ENCODE data around the gene SLC6A16.
"Not testable (repeated sequence)": the region's sequence is repeated elsewhere in the genome, so short reads cannot be mapped to it uniquely, and the experiment has no call there.

The SLC6A16 gene

DNA sequence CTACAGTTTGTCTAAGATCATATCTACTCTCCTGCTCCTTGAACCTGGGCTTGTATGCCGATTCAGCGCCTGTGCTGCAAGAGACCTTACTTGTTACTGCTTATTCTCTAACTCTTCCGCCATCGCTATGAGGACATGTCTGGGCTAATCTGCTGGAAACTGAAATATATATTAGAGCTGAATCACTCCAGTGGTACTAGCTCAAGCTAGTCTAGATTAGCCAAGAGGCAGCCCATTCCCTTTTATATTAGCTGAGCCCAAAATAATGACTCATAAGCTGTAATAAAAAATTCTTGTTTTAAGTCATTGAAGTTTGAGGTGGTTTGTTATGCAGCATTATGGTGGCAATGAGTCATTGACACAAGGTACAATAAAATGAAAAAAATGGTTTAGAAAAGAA, 52.8 kb downstream of the SLC6A16 start:
- Histone ChIP-seq H3K4me3 (no peak overlapping the region), H3K27ac (no peak overlapping the region)
- TF ChIP-seq, protein P1, sequence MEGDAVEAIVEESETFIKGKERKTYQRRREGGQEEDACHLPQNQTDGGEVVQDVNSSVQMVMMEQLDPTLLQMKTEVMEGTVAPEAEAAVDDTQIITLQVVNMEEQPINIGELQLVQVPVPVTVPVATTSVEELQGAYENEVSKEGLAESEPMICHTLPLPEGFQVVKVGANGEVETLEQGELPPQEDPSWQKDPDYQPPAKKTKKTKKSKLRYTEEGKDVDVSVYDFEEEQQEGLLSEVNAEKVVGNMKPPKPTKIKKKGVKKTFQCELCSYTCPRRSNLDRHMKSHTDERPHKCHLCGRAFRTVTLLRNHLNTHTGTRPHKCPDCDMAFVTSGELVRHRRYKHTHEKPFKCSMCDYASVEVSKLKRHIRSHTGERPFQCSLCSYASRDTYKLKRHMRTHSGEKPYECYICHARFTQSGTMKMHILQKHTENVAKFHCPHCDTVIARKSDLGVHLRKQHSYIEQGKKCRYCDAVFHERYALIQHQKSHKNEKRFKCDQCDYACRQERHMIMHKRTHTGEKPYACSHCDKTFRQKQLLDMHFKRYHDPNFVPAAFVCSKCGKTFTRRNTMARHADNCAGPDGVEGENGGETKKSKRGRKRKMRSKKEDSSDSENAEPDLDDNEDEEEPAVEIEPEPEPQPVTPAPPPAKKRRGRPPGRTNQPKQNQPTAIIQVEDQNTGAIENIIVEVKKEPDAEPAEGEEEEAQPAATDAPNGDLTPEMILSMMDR (IDR thresholded peaks at IDR 0.05) = no peak
- no peak for DNase-seq (ENCODE audit: low spot score)

DNA sequence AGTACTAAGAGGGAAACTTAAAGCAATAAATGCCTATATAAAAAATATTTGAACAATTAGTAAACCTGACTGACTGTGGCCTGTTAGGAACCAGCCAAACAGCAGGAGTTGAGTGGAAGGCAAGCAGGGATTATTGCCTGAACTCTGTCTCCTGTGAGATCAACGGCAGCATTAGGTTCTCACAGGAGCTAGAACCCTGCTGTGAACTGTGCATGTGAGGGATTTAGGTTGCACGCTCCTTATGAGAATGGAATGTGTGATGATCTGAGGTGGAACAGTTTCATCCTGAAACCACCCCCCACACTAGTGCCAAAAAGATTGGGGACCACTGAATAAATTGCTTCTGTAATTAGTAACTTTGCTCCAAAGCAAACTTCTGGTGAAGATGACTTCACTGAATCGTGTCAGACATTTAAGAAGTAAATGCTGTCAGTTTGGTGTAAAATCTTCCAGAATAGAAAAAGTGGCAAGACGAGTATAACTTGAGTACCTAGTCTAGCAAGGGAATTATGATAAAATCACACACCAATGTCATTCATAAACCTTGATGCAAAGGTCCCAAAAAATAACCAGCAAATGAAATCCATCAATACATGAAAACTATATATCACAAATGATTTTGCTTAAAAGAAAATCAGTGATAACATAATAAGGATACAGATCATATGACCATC, 53.8 kb downstream of the SLC6A16 start:
- TF ChIP-seq, protein P1 (IDR thresholded peaks at IDR 0.05) = no peak
- DNase-seq (ENCODE audit: low spot score) = no peak
- no peak overlapping the region for H3K4me3 ChIP-seq

DNA sequence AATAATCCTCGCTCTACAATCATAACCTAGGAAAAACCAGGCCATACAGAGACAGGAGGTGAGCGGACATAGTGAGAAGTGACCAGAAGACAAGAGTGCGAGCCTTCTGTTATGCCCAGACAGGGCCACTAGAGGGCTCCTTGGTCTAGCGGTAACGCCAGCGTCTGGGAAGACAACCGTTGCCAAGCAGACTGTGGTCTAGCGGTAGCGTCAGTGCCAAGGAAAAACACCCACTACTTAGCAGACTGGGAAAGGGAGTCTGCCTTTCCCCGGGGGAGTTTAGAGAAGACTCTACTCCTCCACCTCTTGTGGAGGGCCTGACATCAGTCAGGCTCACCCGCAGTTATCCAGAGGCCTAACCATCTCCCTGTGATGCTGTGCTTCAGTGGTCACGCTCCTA, 58.6 kb downstream of the SLC6A16 start:
- not testable (repeated sequence) for DNase-seq (ENCODE audit: low spot score); H3K27ac ChIP-seq; H3K4me3 ChIP-seq
- TF ChIP-seq, protein P1 (IDR thresholded peaks at IDR 0.05) = peak; percentile 30

More for the DNA sequence above, 53.8 kb downstream of the SLC6A16 start:
- H3K27ac ChIP-seq = no peak overlapping the region

DNA sequence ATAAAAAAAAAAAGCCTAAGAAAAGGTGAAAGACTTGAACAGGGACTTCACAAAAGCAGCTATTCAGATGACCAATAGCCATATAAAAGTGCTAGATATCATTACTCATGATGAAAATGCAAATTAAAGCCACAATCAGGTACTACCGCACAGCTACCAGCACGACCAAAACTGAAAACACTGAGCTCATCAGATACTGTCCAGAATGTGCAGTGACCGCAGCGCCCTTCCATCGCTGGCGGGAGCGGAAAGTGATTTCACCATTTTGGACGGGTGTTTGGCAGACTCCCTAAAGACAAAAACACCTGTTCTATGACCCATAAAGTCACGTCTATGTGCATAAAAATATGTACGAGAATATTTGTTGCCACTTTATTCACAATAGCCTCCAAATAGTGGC, 60.7 kb downstream of the SLC6A16 start:
- Histone ChIP-seq H3K27ac (no peak overlapping the region), H3K4me3 (no peak overlapping the region)
- DNase-seq (ENCODE audit: low spot score) = no peak
- TF ChIP-seq, protein P1 (IDR thresholded peaks at IDR 0.05) = no peak

DNA sequence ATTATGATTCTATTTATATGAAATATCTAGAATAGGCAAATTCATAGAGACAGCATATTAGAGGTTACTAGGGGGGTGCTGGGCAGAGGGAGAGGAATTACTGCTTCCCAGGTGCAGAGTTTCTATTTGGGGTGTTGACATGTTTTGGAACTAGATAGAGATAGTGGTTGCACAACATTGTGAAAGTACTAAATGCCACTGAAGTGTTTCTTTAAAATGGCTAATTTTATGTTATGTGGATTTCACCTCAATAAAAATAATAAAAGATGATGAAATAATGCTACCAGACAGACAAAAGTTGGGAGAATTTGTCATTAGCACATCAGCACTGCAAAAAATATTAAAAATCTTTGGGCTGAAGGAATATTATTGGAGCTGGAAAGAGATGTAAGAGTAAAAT, 63.4 kb downstream of the SLC6A16 start:
- Histone ChIP-seq H3K27ac (no peak overlapping the region), H3K4me3 (no peak overlapping the region)
- TF ChIP-seq, protein P1 (IDR thresholded peaks at IDR 0.05) = no peak
- DNase-seq (ENCODE audit: low spot score) = no peak

DNA sequence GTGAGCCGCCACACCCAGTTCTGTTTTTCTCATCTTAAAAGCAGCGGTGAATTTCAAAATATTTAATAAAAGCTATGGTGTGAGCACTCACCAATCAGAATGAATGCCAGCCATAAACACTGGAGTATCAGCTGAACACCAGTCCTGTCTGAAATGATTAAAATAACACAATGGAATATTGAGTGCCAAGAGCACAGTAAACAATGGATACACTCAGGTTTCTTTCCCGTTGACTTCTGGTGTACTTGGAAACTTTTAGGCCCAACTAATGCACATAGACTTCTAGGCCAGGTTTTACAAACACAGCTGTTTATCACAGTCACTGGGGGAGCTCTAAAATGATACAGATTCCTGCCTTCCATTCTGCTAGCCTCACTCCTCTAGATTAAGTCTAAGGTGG, 68.3 kb downstream of the SLC6A16 start:
- Histone ChIP-seq H3K27ac (no peak overlapping the region), H3K4me3 (no peak overlapping the region)
- DNase-seq (ENCODE audit: low spot score) = no peak
- TF ChIP-seq, protein P1 (IDR thresholded peaks at IDR 0.05) = no peak

DNA sequence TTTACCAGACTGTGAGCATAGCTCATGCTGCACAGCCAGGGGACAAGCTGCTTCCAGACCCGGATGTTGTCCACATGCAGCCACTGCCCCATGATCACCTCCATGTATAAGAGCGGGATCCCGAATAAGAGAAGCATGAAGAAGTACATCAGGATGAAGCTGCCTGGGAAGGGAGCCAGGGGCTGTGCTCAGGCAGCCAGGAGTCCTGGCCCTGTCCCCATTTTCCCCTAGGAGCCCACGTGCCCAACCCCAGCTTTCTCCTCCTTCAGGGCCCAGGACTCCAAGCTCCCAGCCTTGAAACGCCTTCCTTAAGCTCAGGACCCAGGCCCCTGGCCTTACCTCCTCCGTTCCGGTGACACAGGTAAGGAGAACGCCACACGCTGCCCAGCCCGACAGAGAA, 69.3 kb downstream of the SLC6A16 start:
- TF ChIP-seq, protein P1 (IDR thresholded peaks at IDR 0.05) = no peak
- no peak for DNase-seq (ENCODE audit: low spot score)
- Histone ChIP-seq H3K27ac (no peak overlapping the region), H3K4me3 (no peak overlapping the region)

Measured in coronary artery (tissue), 2 donors.